T-helper 1 cell treated with Interleukin-12 subunit alpha and Interleukin-12 subunit beta and Interleukin-4 antibody, amounts not matched to agents 30 μg/mL and 1 μg/mL, for 36 hours (primary cell): ENCODE results near the gene UPP1.

Source experiments
- H3K27ac Mint-ChIP-seq: one replicate; pipeline ENCODE4 v1.8.0; 2021; ENCODE audit warnings: mild to moderate bottlenecking, mixed read lengths
- H3K27me3 Mint-ChIP-seq: one replicate; pipeline ENCODE4 v1.8.0; 2021; ENCODE audit warnings: low read depth, mixed read lengths
- H3K36me3 Mint-ChIP-seq: one replicate; pipeline ENCODE4 v1.8.0; 2021; ENCODE audit warnings: low read depth, mixed read lengths
- H3K4me1 Mint-ChIP-seq: one replicate; pipeline ENCODE4 v1.8.0; 2021; ENCODE audit warnings: low read depth, mixed read lengths
- H3K4me3 Mint-ChIP-seq: one replicate; pipeline ENCODE4 v1.8.0; 2021; ENCODE audit warnings: mild to moderate bottlenecking, moderate library complexity, mixed read lengths
- H3K9me3 Mint-ChIP-seq: one replicate; pipeline ENCODE4 v1.8.0; 2021; ENCODE audit warnings: mixed read lengths

UPP1 gene

DNA sequence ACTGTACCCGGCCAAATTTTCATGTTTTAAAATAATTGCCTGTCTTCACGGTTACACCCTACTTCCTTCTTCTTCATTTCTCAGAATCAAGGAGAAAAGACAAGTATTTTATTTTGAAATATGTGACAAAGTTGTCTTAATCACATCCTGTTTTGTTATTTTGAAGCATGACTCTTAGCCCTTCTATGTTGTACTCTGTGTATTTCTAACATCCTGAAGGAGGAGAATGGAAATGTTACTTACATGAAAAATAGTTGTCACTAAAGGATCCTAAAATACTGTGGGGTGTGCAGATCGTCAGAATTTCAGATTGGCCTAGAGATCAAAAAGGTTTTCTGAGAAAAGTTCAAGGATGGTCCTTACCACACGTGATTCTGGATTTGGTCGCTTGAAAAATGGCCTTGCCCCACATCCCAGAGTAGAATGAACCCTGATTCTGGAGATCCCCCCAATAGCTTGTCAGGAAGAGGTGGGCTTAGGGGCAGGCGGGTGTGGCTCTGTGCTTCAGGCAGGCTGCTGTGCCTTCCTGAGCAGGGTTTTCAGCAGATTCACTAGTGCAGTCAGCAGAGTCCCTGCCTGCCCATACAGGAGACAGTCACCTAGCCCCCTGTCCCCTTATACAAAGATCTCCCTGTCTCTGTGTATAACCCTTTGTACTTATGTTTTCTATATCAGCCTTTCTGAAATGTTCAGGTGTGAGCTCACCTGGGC, 8.6 kb downstream of the UPP1 start:
- Mint-ChIP-seq H3K4me1 (peaks cover 64% of the 10 kb centered on the region), H3K27ac (peak overlapping the region; percentile 92), H3K9me3 (no peaks in the 10 kb centered on the region), H3K36me3 (peaks cover 74% of the 10 kb centered on the region), H3K27me3 (no peaks in the 10 kb centered on the region), H3K4me3 (peak overlapping the region; percentile 76)

- H3K4me3 Mint-ChIP-seq: peak overlapping the region; percentile 54
- H3K9me3 Mint-ChIP-seq: no peaks in the 10 kb centered on the region
- peaks cover 71% of the 10 kb centered on the region for H3K36me3 Mint-ChIP-seq
- peaks cover 60% of the 10 kb centered on the region for H3K4me1 Mint-ChIP-seq
- no peaks in the 10 kb centered on the region for H3K27me3 Mint-ChIP-seq
- H3K27ac Mint-ChIP-seq: peak overlapping the region; percentile 92
Observed at GRCh38 chr7:48098846-48099245, 9.8 kb downstream of the UPP1 start.

GRCh38 chr7:48099781-48100180, 10.7 kb downstream of the UPP1 start:
- H3K4me1 Mint-ChIP-seq: peaks cover 55% of the 10 kb centered on the region
- H3K9me3 Mint-ChIP-seq: no peaks in the 10 kb centered on the region
- H3K36me3 Mint-ChIP-seq: peaks cover 68% of the 10 kb centered on the region
- peak overlapping the region; percentile 33 for H3K4me3 Mint-ChIP-seq
- no peaks in the 10 kb centered on the region for H3K27me3 Mint-ChIP-seq
- peak overlapping the region; percentile 55 for H3K27ac Mint-ChIP-seq

GRCh38 chr7:48101352-48101751, 12.3 kb downstream of the UPP1 start:
- Mint-ChIP-seq H3K4me1 (peaks cover 43% of the 10 kb centered on the region), H3K27ac (no peak overlapping the region), H3K36me3 (peaks cover 67% of the 10 kb centered on the region), H3K4me3 (no peak overlapping the region), H3K27me3 (no peaks in the 10 kb centered on the region), H3K9me3 (no peaks in the 10 kb centered on the region)

DNA sequence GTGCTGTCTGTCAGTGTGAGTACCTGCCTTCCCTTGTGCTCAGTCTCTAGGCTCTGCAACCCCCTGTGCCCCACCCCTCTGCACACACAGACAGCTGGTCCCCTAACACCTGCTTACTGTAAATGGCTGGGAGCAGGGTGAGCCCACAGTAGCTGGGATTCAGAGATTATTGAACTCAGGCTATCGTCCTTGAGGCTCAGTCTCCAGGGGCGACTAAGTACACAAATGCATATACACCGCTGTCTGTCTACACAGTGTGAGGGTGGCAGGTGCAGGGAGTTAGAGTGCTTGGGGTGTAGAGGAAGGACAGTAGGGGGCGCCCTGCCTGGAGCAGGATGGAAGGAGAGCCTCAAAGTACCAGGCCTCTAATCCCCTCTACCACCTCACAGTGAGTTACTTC, 12.9 kb downstream of the UPP1 start:
- peaks cover 37% of the 10 kb centered on the region for H3K4me1 Mint-ChIP-seq
- H3K27ac Mint-ChIP-seq: no peak overlapping the region
- H3K27me3 Mint-ChIP-seq: no peaks in the 10 kb centered on the region
- H3K36me3 Mint-ChIP-seq: peaks cover 65% of the 10 kb centered on the region
- H3K4me3 Mint-ChIP-seq: no peak overlapping the region
- H3K9me3 Mint-ChIP-seq: no peaks in the 10 kb centered on the region

DNA sequence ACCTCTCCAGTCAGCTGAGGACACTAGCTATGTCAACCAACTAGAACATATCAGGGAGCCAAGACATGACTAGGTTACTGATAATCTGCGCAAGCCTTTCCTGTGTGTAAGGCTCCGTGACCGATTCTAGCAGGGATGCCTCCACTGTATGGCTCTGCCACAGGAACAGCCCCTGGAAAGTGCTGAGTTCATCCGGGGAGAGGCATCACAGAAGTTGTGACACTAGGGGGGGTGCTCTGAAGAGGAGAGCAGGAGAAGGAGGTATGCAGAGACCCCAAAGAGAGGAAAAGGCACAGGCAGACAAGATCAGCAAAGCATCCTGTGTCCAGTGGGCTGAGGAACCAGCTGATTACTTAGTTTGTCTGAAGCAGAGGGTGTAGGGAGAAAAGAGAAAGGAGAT, 13.5 kb downstream of the UPP1 start:
- Mint-ChIP-seq H3K9me3 (no peaks in the 10 kb centered on the region), H3K4me1 (peaks cover 33% of the 10 kb centered on the region), H3K27ac (peak overlapping the region; percentile 62), H3K4me3 (no peak overlapping the region), H3K27me3 (no peaks in the 10 kb centered on the region), H3K36me3 (peaks cover 65% of the 10 kb centered on the region)

- Mint-ChIP-seq H3K9me3 (no peaks in the 10 kb centered on the region), H3K27ac (no peak overlapping the region), H3K27me3 (no peaks in the 10 kb centered on the region), H3K4me1 (peaks cover 19% of the 10 kb centered on the region), H3K36me3 (peaks cover 62% of the 10 kb centered on the region), H3K4me3 (no peak overlapping the region)
Observed at GRCh38 chr7:48105045-48105444, 16.0 kb downstream of the UPP1 start.

DNA sequence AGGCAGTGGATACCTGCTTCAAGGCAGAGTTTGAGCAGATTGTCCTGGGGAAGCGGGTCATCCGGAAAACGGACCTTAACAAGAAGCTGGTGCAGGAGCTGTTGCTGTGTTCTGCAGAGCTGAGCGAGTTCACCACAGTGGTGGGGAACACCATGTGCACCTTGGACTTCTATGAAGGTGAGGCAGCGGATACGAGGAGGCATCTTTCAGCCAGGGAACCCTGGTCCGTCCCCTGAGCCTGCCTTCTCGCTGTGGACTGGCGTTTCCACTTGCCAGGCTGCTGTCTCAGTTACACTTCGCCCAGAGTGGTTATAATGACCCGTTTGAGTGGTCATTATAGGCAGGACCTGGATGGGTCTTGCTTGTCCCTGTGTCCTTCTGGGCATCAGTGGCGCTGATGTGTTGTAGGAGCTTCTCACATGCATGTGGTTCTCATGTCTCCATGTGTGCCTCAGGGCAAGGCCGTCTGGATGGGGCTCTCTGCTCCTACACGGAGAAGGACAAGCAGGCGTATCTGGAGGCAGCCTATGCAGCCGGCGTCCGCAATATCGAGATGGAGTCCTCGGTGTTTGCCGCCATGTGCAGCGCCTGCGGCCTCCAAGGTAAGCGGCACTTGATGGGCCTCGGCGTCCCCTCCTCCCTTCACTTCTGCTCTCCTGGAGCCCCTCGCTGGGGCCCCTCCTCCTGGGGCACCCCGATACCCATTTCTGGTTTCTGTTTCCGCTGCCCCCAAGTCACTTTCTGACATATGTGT, 18.0 kb downstream of the UPP1 start:
- no peaks in the 10 kb centered on the region for H3K27me3 Mint-ChIP-seq
- no peak overlapping the region for H3K4me3 Mint-ChIP-seq
- no peak overlapping the region for H3K27ac Mint-ChIP-seq
- peaks cover 62% of the 10 kb centered on the region for H3K36me3 Mint-ChIP-seq
- H3K9me3 Mint-ChIP-seq: no peaks in the 10 kb centered on the region
- peaks cover 23% of the 10 kb centered on the region for H3K4me1 Mint-ChIP-seq

DNA sequence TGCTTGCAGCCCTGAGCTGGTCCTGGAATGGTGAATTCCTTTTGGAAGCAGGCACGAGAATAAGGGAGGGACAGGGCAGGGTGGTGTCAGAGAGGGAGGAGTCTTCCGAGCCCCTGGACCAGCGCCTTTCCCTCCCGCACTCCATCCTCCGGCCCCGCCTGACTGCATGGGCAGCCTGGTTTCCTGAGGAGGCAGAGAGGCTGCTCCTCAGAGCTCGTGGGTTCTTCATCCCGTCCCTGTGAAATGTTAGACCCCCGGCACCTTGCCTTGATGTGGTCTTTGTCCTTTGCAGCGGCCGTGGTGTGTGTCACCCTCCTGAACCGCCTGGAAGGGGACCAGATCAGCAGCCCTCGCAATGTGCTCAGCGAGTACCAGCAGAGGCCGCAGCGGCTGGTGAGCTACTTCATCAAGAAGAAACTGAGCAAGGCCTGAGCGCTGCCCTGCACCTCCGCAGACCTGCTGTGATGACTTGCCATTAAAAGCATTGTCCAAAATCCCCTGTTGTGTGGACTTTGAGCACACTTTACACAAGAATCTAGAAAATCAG, 18.9 kb downstream of the UPP1 start:
- Mint-ChIP-seq H3K9me3 (no peaks in the 10 kb centered on the region), H3K4me1 (peaks cover 20% of the 10 kb centered on the region), H3K27ac (no peak overlapping the region), H3K4me3 (no peak overlapping the region), H3K36me3 (peaks cover 54% of the 10 kb centered on the region), H3K27me3 (no peaks in the 10 kb centered on the region)

GRCh38 chr7:48108959-48109847, 20.1 kb downstream of the UPP1 start:
- H3K36me3 Mint-ChIP-seq: peaks cover 48% of the 10 kb centered on the region
- H3K27me3 Mint-ChIP-seq: no peaks in the 10 kb centered on the region
- no peak overlapping the region for H3K4me3 Mint-ChIP-seq
- peaks cover 16% of the 10 kb centered on the region for H3K4me1 Mint-ChIP-seq
- H3K27ac Mint-ChIP-seq: peak overlapping the region; percentile 31
- no peaks in the 10 kb centered on the region for H3K9me3 Mint-ChIP-seq

GRCh38 chr7:48109848-48110663, 21.0 kb downstream of the UPP1 start:
- Mint-ChIP-seq H3K36me3 (peaks cover 40% of the 10 kb centered on the region), H3K4me1 (peaks cover 14% of the 10 kb centered on the region), H3K4me3 (no peak overlapping the region), H3K27ac (peak overlapping the region; percentile 68), H3K9me3 (no peaks in the 10 kb centered on the region), H3K27me3 (no peaks in the 10 kb centered on the region)

DNA sequence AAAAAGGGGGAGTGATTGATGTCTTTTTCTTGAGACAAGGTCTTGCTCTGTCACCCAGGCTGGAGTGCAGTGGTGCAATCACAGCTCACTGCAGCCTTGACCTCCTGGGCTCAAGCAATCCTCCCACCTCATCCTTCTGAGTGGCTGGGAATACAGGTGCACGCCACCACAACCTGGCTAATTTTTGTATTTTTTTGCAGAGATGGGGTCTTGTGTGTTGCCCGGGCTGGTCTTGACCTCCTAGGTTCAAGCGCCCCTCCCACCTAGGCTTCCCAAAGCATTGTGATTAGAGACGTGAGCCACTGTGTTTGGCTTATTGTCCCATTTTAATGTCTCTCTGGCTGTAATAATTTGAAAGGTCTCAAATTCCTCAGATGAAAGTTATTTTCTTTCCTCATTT, 21.8 kb downstream of the UPP1 start:
- Mint-ChIP-seq H3K9me3 (no peaks in the 10 kb centered on the region), H3K4me1 (peaks cover 14% of the 10 kb centered on the region), H3K27ac (no peak overlapping the region), H3K4me3 (no peak overlapping the region), H3K27me3 (no peaks in the 10 kb centered on the region), H3K36me3 (peaks cover 33% of the 10 kb centered on the region)

DNA sequence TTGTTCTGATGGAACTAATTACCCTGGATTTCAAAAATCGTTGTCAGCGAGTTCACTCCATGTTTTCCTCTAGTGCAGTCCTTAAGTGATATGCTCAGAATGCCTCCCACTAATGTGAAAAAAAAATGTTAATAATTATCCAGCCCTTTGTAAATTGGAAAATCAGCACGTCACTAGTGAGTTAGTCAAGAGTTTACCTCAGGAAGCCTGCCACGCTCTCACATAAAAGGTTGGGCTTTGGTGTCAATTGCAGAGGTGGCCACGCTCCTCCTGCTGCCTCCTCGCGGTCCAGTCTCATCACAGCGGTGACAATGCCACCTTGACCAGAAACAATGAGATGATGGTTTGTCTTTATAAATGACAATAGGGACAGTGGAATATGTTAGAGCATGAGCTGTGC, 22.5 kb downstream of the UPP1 start:
- peaks cover 28% of the 10 kb centered on the region for H3K36me3 Mint-ChIP-seq
- no peaks in the 10 kb centered on the region for H3K27me3 Mint-ChIP-seq
- H3K4me1 Mint-ChIP-seq: peaks cover 14% of the 10 kb centered on the region
- no peaks in the 10 kb centered on the region for H3K9me3 Mint-ChIP-seq
- no peak overlapping the region for H3K27ac Mint-ChIP-seq
- no peak overlapping the region for H3K4me3 Mint-ChIP-seq
